Mucosa of descending colon (tissue), 3 donors: ENCODE measurements around the gene SLC51A. TPM values are rescaled to one million over a fixed set of nuclear protein-coding genes. Genes with fewer than 3 reads are reported as not detected.
A peak's percentile ranks its signal among the peaks of the same experiment; 100 is the strongest.

Source experiments
- ATAC-seq: fragments of 200-7000 bp; cut with Tn5 transposase; one replicate; pipeline ENCODE4 v1.9.1; 2020; ENCODE audit warnings: mild to moderate bottlenecking, moderate library complexity
- DNase-seq, 3 donors: peaks; one replicate each; pipeline ENCODE4 v3.0.0-alpha.2; 2020
- H3K36me3 ChIP-seq: fragments of 200-600 bp; one replicate; pipeline ENCODE4 v1.8.0; 2021; ENCODE audit warnings: low read depth, mild to moderate bottlenecking
- H3K4me1 ChIP-seq: fragments of 200-600 bp; one replicate; pipeline ENCODE4 v1.8.0; 2021; ENCODE audit warnings: low read depth, mild to moderate bottlenecking
- H3K4me3 ChIP-seq: fragments of 200-600 bp; one replicate; pipeline ENCODE4 v1.8.0; 2021; ENCODE audit warnings: mild to moderate bottlenecking
- H3K9me3 ChIP-seq: fragments of 200-600 bp; one replicate; pipeline ENCODE4 v1.8.0; 2021; ENCODE audit warnings: mild to moderate bottlenecking
- intact Hi-C, 2 donors: fragments of 100-400 bp; cut with DNase I in 1 of 2; cut with micrococcal nuclease in 1 of 2; formaldehyde crosslinking; loops; one replicate each; pipeline versions ENCODE4 v1.11.0 to v1.11.1; 2022; cut with DNase I, micrococcal nuclease
- total RNA-seq, 3 donors: library from RNA; stranded (reverse); fragmentation: NEBNext Ultra II Directional in 2 of 3; extraction: Animal tissue kit (Norgen Biotek cat#: 25700) in 2 of 3; gene quantifications; one replicate each; pipeline versions ENCODE4 v1.2.1 to v1.2.4, GENCODE V29; 2021 to 2023
- TF ChIP-seq, protein P1 (sequence below): fragments of 200-600 bp; IDR thresholded peaks from one replicate; pipeline ENCODE4 v1.8.0; 2022; ENCODE audit warnings: antibody characterized with exemption, mild to moderate bottlenecking
- donor health status: DM: no; HTN: no; CAD: no; lungs with moderate emphysema.
- donor health status: DM: no; HTN: no; CAD: no.
- donor health status: DM: no; HTN: yes; CAD: no.

The SLC51A gene
- total RNA-seq, 3 donors from 2014 or later: 16.4 to 135 (median 22.9) TPM

DNA sequence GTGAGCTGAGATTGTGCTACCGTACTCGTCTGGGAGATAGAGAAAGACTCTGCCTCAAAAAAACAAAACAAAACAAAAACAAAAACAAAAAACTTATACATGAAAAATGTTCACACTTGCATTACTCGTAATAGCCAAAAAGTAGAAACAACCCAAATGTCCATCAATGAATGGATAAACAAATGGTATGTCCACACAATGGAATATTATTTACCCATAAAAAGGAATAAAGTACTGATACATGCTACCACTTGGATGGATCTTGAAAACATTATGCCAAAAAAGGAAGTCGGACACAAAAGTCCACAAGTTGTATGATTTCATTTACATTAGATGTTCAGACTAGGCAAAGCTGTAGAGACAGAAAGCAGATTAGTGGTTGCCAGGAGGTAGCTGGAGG is 44.5 kb downstream of the SLC51A start:
- Histone ChIP-seq H3K9me3 (no peaks in the 10 kb centered on the region), H3K4me1 (peaks cover 2% of the 10 kb centered on the region), H3K4me3 (no peak overlapping the region), H3K36me3 (no peaks in the 10 kb centered on the region)
- DNase-seq: no peak
- TF ChIP-seq, protein P1, sequence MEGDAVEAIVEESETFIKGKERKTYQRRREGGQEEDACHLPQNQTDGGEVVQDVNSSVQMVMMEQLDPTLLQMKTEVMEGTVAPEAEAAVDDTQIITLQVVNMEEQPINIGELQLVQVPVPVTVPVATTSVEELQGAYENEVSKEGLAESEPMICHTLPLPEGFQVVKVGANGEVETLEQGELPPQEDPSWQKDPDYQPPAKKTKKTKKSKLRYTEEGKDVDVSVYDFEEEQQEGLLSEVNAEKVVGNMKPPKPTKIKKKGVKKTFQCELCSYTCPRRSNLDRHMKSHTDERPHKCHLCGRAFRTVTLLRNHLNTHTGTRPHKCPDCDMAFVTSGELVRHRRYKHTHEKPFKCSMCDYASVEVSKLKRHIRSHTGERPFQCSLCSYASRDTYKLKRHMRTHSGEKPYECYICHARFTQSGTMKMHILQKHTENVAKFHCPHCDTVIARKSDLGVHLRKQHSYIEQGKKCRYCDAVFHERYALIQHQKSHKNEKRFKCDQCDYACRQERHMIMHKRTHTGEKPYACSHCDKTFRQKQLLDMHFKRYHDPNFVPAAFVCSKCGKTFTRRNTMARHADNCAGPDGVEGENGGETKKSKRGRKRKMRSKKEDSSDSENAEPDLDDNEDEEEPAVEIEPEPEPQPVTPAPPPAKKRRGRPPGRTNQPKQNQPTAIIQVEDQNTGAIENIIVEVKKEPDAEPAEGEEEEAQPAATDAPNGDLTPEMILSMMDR: no peak
- intact Hi-C loops: no loop called here
- no peak for ATAC-seq

DNA sequence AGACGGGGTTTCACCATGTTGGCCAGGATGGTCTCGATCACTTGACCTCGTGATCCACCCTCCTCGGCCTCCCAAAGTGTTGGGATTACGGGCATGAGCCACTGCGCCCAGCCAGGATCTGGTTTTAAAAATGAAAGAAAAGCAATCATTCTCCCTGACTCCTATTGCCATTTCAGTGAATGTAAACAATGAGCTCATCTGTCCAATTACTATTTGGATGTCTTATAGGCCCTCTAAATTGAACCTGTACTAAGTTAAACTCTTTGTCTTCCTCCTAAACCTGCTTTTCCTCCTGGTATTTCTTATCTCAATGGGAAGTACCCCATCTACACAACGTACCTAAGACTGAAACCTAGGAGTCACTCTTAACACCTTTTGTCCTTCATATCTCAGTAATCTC is 47.5 kb downstream of the SLC51A start:
- intact Hi-C loops: no loop called here
- peak; percentile 71 for ATAC-seq
- TF ChIP-seq, protein P1: no peak

DNA sequence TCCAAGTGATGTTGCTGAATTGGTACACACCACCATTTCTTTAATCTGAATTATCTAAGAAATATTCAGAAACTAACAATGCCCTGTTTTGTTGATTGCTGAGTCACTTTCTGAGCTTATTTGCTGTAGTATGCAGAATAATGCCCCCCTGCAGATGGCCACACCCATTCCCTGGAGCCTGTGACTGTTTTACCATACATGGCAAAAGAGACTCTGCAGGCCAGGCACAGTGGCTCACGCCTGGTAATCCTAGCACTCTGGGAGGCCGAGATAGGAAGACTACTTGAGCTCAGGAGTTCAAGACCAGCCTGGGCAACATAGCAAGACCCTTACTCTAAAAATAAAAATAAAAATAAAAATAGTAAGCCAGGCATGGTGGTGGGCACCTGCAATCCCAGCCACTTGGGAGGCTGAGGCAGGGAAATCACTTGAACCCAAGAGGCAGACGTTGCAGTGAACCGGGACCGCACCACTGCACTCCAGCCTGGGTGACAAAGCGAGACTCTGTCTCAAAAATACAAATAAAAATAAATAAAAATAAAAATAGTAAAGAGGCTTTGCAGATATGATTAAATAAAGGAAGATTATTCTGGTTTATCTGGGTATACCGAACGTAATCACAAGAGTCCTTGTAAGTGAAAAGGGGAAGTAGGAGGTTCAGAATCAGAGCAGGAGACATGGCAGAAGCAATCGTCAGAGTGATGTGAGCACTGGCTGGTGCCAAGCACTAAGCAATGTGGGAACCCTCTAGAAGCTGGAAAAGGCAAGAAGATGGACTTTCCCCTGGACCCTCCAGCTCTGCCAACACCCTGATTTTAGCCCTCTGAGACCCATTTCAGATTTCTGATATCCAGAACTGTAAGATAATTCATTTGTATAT is 52.2 kb downstream of the SLC51A start:
- DNase-seq (no peak), ATAC-seq (peak; percentile 54)
- no peak overlapping the region for H3K4me3 ChIP-seq
- peaks cover 2% of the 10 kb centered on the region for H3K4me1 ChIP-seq
- no peaks in the 10 kb centered on the region for H3K36me3 ChIP-seq
- H3K9me3 ChIP-seq: no peaks in the 10 kb centered on the region
- TF ChIP-seq, protein P1: no peak
- intact Hi-C loops: no loop called here

More for the DNA sequence above, 47.5 kb downstream of the SLC51A start:
- no peak overlapping the region for H3K4me3 ChIP-seq
- no peaks in the 10 kb centered on the region for H3K9me3 ChIP-seq
- H3K4me1 ChIP-seq: peaks cover 2% of the 10 kb centered on the region
- DNase-seq: no peak
- no peaks in the 10 kb centered on the region for H3K36me3 ChIP-seq

DNA sequence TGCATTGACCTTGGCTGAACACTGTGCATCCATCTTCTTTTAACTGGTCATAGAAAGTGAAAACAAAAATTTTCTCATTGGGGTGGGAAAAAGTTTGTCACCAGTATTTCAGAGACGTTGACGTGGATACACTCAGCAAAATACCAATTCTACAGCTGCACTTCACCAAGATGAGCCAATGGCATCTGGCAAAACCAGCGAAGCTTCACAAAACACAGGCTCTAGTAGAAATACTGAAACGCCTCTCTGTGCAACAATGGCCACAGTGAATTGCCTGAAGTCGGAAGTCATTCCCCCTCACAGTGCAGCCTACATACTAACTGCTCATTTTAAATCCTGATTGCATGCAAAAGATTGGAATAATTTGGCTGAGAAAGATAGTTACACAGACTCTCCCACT is 54.2 kb downstream of the SLC51A start:
- no peak for ATAC-seq
- intact Hi-C loops: no loop called here
- no peaks in the 10 kb centered on the region for H3K4me1 ChIP-seq
- DNase-seq: no peak
- no peaks in the 10 kb centered on the region for H3K36me3 ChIP-seq
- no peak overlapping the region for H3K4me3 ChIP-seq
- H3K9me3 ChIP-seq: no peaks in the 10 kb centered on the region
- TF ChIP-seq, protein P1: no peak

DNA sequence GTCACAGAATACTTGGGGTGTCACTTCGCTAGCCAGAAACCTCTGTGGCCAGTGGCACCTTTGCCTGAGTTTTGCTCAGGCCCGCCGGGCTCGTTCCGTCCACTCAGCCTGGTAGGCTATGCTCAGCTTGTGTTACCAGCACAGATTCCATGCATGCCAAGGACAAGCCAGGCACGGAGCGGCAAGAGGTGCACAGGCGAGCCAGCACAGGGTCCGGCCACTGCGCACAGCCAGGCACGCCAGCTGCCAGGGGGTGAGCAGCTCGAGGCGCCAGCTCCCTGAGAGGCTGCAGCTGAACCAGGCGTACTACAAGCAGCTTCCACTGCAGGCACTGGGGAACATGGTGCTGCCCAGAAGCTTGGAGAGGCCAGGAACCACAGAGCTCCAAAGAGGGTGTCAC is 56.5 kb downstream of the SLC51A start:
- Histone ChIP-seq H3K4me1 (peaks cover 4% of the 10 kb centered on the region), H3K9me3 (no peaks in the 10 kb centered on the region), H3K36me3 (no peaks in the 10 kb centered on the region), H3K4me3 (no peak overlapping the region)
- TF ChIP-seq, protein P1: no peak
- ATAC-seq (no peak), DNase-seq (no peak)
- intact Hi-C loops: no loop called here
